GM23248 (cell line): ENCODE results near the gene WIPF1. TPM values are rescaled to one million over a fixed set of nuclear protein-coding genes. Genes with fewer than 3 reads are reported as not detected.
A peak's percentile ranks its signal among the peaks of the same experiment; 100 is the strongest.

Experiments used
- DNase-seq: peaks from one replicate; pipeline ENCODE4 v3.0.0-alpha.2; 2015
- H2AFZ ChIP-seq: fragments of 200-600 bp; sonication (generic); 2 replicates; pipeline ENCODE4 v1.6.1; 2016; ENCODE audit warnings: antibody characterized with exemption
- H3F3A ChIP-seq: fragments of 200-600 bp; sonication (generic); 2 replicates; pipeline ENCODE4 v1.6.1; 2016; ENCODE audit warnings: mild to moderate bottlenecking, antibody characterized with exemption, mixed run types; ENCODE audit not compliant: insufficient read depth
- H3K27ac ChIP-seq: fragments of 200-600 bp; sonication (generic); 2 replicates; pipeline ENCODE4 v1.5.1; 2016; ENCODE audit warnings: mild to moderate bottlenecking
- H3K27me3 ChIP-seq: fragments of 200-600 bp; sonication (generic); replicated peaks from 2 replicates; pipeline ENCODE4 v1.6.1; 2016; ENCODE audit warnings: mild to moderate bottlenecking; ENCODE audit not compliant: insufficient read depth
- H3K36me3 ChIP-seq: fragments of 200-600 bp; sonication (generic); 2 replicates; pipeline ENCODE4 v1.6.1; 2016; ENCODE audit warnings: low read depth, mild to moderate bottlenecking
- H3K4me1 ChIP-seq: fragments of 200-600 bp; sonication (generic); 2 replicates; pipeline ENCODE4 v1.6.1; 2016; ENCODE audit warnings: mild to moderate bottlenecking; ENCODE audit not compliant: insufficient read depth
- H3K4me2 ChIP-seq: fragments of 200-600 bp; sonication (generic); one replicate; pipeline ENCODE4 v1.6.1; 2016; ENCODE audit warnings: mild to moderate bottlenecking; ENCODE audit not compliant: unreplicated experiment
- H3K4me3 ChIP-seq: fragments of 200-600 bp; sonication (generic); 2 replicates; pipeline ENCODE4 v1.5.1; 2016; ENCODE audit warnings: mild to moderate bottlenecking
- H3K79me2 ChIP-seq: fragments of 200-600 bp; sonication (generic); 2 replicates; pipeline ENCODE4 v1.6.1; 2016; ENCODE audit warnings: mild to moderate bottlenecking; ENCODE audit not compliant: insufficient read depth
- H3K9ac ChIP-seq: fragments of 200-600 bp; sonication (generic); 2 replicates; pipeline ENCODE4 v1.6.1; 2016; ENCODE audit warnings: mild to moderate bottlenecking
- H3K9me2 ChIP-seq: fragments of 200-600 bp; sonication (generic); 2 replicates; pipeline ENCODE4 v1.6.1; 2016; ENCODE audit warnings: mixed run types, mild to moderate bottlenecking, moderate library complexity; ENCODE audit not compliant: insufficient read depth
- H3K9me3 ChIP-seq: fragments of 200-600 bp; sonication (generic); one replicate; pipeline ENCODE4 v1.6.1; 2017; ENCODE audit warnings: low read depth
- H4K20me1 ChIP-seq: fragments of 200-600 bp; sonication (generic); 2 replicates; pipeline ENCODE4 v1.6.0; 2016; ENCODE audit not compliant: insufficient read depth
- EZH2 ChIP-seq: fragments of 200-600 bp; sonication (generic); IDR thresholded peaks from 2 replicates; pipeline ENCODE4 v1.6.1; 2018; ENCODE audit warnings: antibody characterized with exemption, mild to moderate bottlenecking; ENCODE audit not compliant: insufficient read depth, poor library complexity, severe bottlenecking
- EZH2phosphoT487 ChIP-seq: fragments of 200-600 bp; sonication (generic); IDR thresholded peaks from 2 replicates; pipeline ENCODE4 v1.6.1; 2018; ENCODE audit warnings: antibody characterized with exemption, moderate library complexity, mild to moderate bottlenecking, low read depth; ENCODE audit not compliant: insufficient read depth
- WGBS, 2 experiments: methylation state at CpG; one replicate each; pipeline ENCODE4 v1.1.6; 2015 to 2017; ENCODE audit warnings: low lambda C conversion rate in 2 of 2, low coverage in 1 of 2; ENCODE audit errors: missing lambda C conversion rate in 2 of 2; 5-methylcytosine and 5-hydroxymethylcytosine counted together
- in situ Hi-C: fragments of 300-500 bp; cut with MboI; formaldehyde crosslinking; loops from 2 replicates; pipeline ENCODE4 v1.15.0; 2020
- polyA plus RNA-seq: library from polyadenylated mRNA; unstranded; fragments of >200 nt; fragmentation: Nextera tagmentation; extraction: Ambion mirVana; gene quantifications from 2 replicates; pipeline ENCODE4 v1.2.1, GENCODE V29; 2016
- total RNA-seq: library from RNA; depleted of rRNA; stranded (reverse); fragments of >200 nt; shearing (Covaris generic); gene quantifications from 2 replicates; pipeline ENCODE4 v1.2.3, GENCODE V29; 2014

The WIPF1 gene
- total and polyA plus RNA-seq, 2 experiments from 2014 or later, result 21.4 to 50.3 TPM

- H3F3A ChIP-seq, result no peaks in the 10 kb centered on the region
- no peak for DNase-seq
- no peaks in the 10 kb centered on the region for H3K9me2 ChIP-seq
- H3K9me3 ChIP-seq, result no peaks in the 10 kb centered on the region
- H4K20me1 ChIP-seq, result no peaks in the 10 kb centered on the region
- in situ Hi-C loops, result loop anchor here (10.0 kb wide), 1 partner anchor 63 kb away; no protein-coding TSS in a partner anchor
- no peak overlapping the region for H3K9ac ChIP-seq
- H3K4me1 ChIP-seq, result 0 out of 2 replicates have a peak, but pooled peaks cover 3% of the 10 kb centered on the region
- TF ChIP-seq EZH2phosphoT487 (no peak), EZH2 (no peak)
- no peak overlapping the region for H3K4me3 ChIP-seq
- H3K27me3 ChIP-seq, result peaks cover 16% of the 10 kb centered on the region
- no peaks in the 10 kb centered on the region for H3K79me2 ChIP-seq
- WGBS, 2 experiments, result 50 to 55% methylated on average over 3 of the region's 3 CpGs
- no peak overlapping the region for H3K27ac ChIP-seq
- H3K4me2 ChIP-seq, result no peak overlapping the region
- H2AFZ ChIP-seq, result no peak overlapping the region
- H3K36me3 ChIP-seq, result no peaks in the 10 kb centered on the region
Observed at GRCh38 chr2:174527959-174528358, 69.6 kb downstream of the WIPF1 start.

GRCh38 chr2:174527101-174527721 lies 70.4 kb downstream of the WIPF1 start:
- Histone ChIP-seq H3K9ac (no peak overlapping the region), H3K27ac (no peak overlapping the region), H3K9me3 (no peaks in the 10 kb centered on the region), H3F3A (no peaks in the 10 kb centered on the region), H3K36me3 (no peaks in the 10 kb centered on the region), H3K27me3 (peaks cover 18% of the 10 kb centered on the region), H3K4me2 (no peak overlapping the region), H3K79me2 (no peaks in the 10 kb centered on the region), H3K4me1 (0 out of 2 replicates have a peak, but pooled peaks cover 3% of the 10 kb centered on the region), H3K4me3 (no peak overlapping the region), H2AFZ (no peak overlapping the region), H3K9me2 (no peaks in the 10 kb centered on the region), H4K20me1 (no peaks in the 10 kb centered on the region)
- no peak for DNase-seq
- TF ChIP-seq EZH2 (no peak), EZH2phosphoT487 (no peak)
- WGBS, 2 experiments, result 36 to 40% methylated on average over 3 of the region's 3 CpGs
- in situ Hi-C loops, result loop anchor here (10.0 kb wide), 1 partner anchor 62 kb away; no protein-coding TSS in a partner anchor

- Histone ChIP-seq H3K27me3 (peaks cover 41% of the 10 kb centered on the region), H3K36me3 (no peaks in the 10 kb centered on the region), H3K9ac (no peak overlapping the region), H3K79me2 (no peaks in the 10 kb centered on the region), H2AFZ (no peak overlapping the region), H4K20me1 (no peaks in the 10 kb centered on the region), H3K9me2 (no peaks in the 10 kb centered on the region), H3K9me3 (no peaks in the 10 kb centered on the region), H3K27ac (no peak overlapping the region), H3K4me2 (no peak overlapping the region), H3F3A (no peaks in the 10 kb centered on the region), H3K4me3 (no peak overlapping the region), H3K4me1 (no peaks in the 10 kb centered on the region)
- DNase-seq, result no peak
- in situ Hi-C loops, result loop anchor here (10.0 kb wide), 1 partner anchor 60 kb away; no protein-coding TSS in a partner anchor
- TF ChIP-seq EZH2, result no peak
- no peak for TF ChIP-seq EZH2phosphoT487
- WGBS, 2 experiments, result 100% methylated on average over 2 of the region's 2 CpGs
Observed at GRCh38 chr2:174524527-174524926, 73.1 kb downstream of the WIPF1 start.

- Histone ChIP-seq H2AFZ (no peak overlapping the region), H3K9ac (no peak overlapping the region), H3K4me1 (no peaks in the 10 kb centered on the region), H3F3A (no peaks in the 10 kb centered on the region), H3K4me2 (no peak overlapping the region), H4K20me1 (no peaks in the 10 kb centered on the region), H3K79me2 (no peaks in the 10 kb centered on the region), H3K4me3 (no peak overlapping the region), H3K36me3 (no peaks in the 10 kb centered on the region), H3K9me3 (no peaks in the 10 kb centered on the region), H3K27ac (no peak overlapping the region), H3K9me2 (no peaks in the 10 kb centered on the region), H3K27me3 (peaks cover 41% of the 10 kb centered on the region)
- TF ChIP-seq EZH2phosphoT487, result no peak
- TF ChIP-seq EZH2, result no peak
- 13 to 23% methylated on average over 3 of the region's 3 CpGs for WGBS, 2 experiments
- peak; percentile 51 for DNase-seq
- in situ Hi-C loops, result loop anchor here (10.0 kb wide), 1 partner anchor 58 kb away; no protein-coding TSS in a partner anchor
Observed at GRCh38 chr2:174522553-174522952, 75.1 kb downstream of the WIPF1 start.
